SU-DHL-6 (cell line): Measurements from ENCODE around the gene CLSTN2.

Experiments
- H2AFZ ChIP-seq: fragments of 200-600 bp; sonication (generic); 2 replicates; pipeline ENCODE4 v1.6.1; 2014; ENCODE audit warnings: low read depth, mild to moderate bottlenecking, moderate library complexity, mixed read lengths, antibody characterized with exemption, low read length; ENCODE audit not compliant: severe bottlenecking
- H3F3A ChIP-seq: fragments of 200-600 bp; shearing (Covaris generic); 2 replicates; pipeline ENCODE4 v1.6.0; 2016; ENCODE audit warnings: antibody characterized with exemption, mild to moderate bottlenecking; ENCODE audit not compliant: insufficient read depth
- H3K27ac ChIP-seq: fragments of 200-600 bp; sonication (generic); 2 replicates; pipeline ENCODE4 v1.5.1; 2016; ENCODE audit warnings: low read depth, mild to moderate bottlenecking, low read length, moderate library complexity, mixed read lengths
- H3K27me3 ChIP-seq: fragments of 200-600 bp; sonication (generic), shearing (Covaris generic); 2 replicates; pipeline ENCODE4 v1.6.0; 2014; ENCODE audit warnings: mild to moderate bottlenecking, low read length
- H3K36me3 ChIP-seq: fragments of 200-600 bp; sonication (generic); 2 replicates; pipeline ENCODE4 v1.6.1; 2014; ENCODE audit warnings: mild to moderate bottlenecking, low read length, mixed read lengths
- H3K4me2 ChIP-seq: fragments of 300-600, 200-600 bp; shearing (Covaris generic), sonication (generic); 2 replicates; pipeline ENCODE4 v1.6.0; 2014; ENCODE audit warnings: low read length, low read depth, mild to moderate bottlenecking; ENCODE audit not compliant: poor library complexity, severe bottlenecking
- H3K4me3 ChIP-seq: fragments of 200-600 bp; sonication (generic); 2 replicates; pipeline ENCODE4 v1.5.1; 2014; ENCODE audit warnings: antibody characterized with exemption, low read length, mild to moderate bottlenecking, mixed read lengths; ENCODE audit not compliant: insufficient read depth, poor library complexity, severe bottlenecking
- H3K79me2 ChIP-seq: fragments of 200-600 bp; sonication (generic); 2 replicates; pipeline ENCODE4 v1.6.1; 2014; ENCODE audit warnings: mild to moderate bottlenecking, low read length, moderate library complexity; ENCODE audit not compliant: insufficient read depth
- H3K9ac ChIP-seq: fragments of 200-600 bp; sonication (generic); 2 replicates; pipeline ENCODE4 v1.7.0; 2014; ENCODE audit warnings: mild to moderate bottlenecking, low read length
- H3K9me2 ChIP-seq: fragments of 200-600 bp; sonication (generic); replicated peaks from 2 replicates; pipeline ENCODE4 v1.6.1; 2014; ENCODE audit warnings: low read length; ENCODE audit not compliant: insufficient read depth
- H3K9me3 ChIP-seq: fragments of 200-600 bp; sonication (generic); 2 replicates; pipeline ENCODE4 v1.6.1; 2014; ENCODE audit warnings: low read length, mixed read lengths; ENCODE audit not compliant: insufficient read depth
- H4K20me1 ChIP-seq: fragments of 200-600 bp; sonication (generic); 2 replicates; pipeline ENCODE4 v1.6.1; 2014; ENCODE audit warnings: low read depth, mild to moderate bottlenecking, antibody characterized with exemption, low read length, moderate library complexity, mixed read lengths
- CTCF ChIP-seq: fragments of 200-600 bp; sonication (generic); IDR thresholded peaks from one replicate; pipeline ENCODE4 v1.5.1; 2017; ENCODE audit warnings: antibody characterized with exemption, mild to moderate bottlenecking, low read length, moderate library complexity; ENCODE audit not compliant: insufficient read depth, poor library complexity, severe bottlenecking
- EZH2phosphoT487 ChIP-seq: fragments of 200-600 bp; sonication (generic), shearing (Covaris generic); conservative IDR thresholded peaks from 2 replicates; pipeline ENCODE4 v1.6.1; 2018; ENCODE audit warnings: mild to moderate bottlenecking, antibody characterized with exemption, low read length, moderate library complexity, mixed read lengths

Gene CLSTN2

GRCh38 chr3:140529096-140529495 is 594.1 kb downstream of the CLSTN2 start:
- no peaks in the 10 kb centered on the region for H3K9me3 ChIP-seq
- no peaks in the 10 kb centered on the region for H3K9me2 ChIP-seq
- no peaks in the 10 kb centered on the region for H4K20me1 ChIP-seq
- H2AFZ ChIP-seq, result no peak overlapping the region
- TF ChIP-seq EZH2phosphoT487 (no peak), CTCF (no peak)
- H3F3A ChIP-seq, result no peaks in the 10 kb centered on the region
- H3K36me3 ChIP-seq, result no peaks in the 10 kb centered on the region
- no peak overlapping the region for H3K4me3 ChIP-seq
- H3K79me2 ChIP-seq, result no peaks in the 10 kb centered on the region
- no peak overlapping the region for H3K27ac ChIP-seq
- H3K4me2 ChIP-seq, result no peak overlapping the region
- no peak overlapping the region for H3K9ac ChIP-seq
- H3K27me3 ChIP-seq, result no peaks in the 10 kb centered on the region

DNA sequence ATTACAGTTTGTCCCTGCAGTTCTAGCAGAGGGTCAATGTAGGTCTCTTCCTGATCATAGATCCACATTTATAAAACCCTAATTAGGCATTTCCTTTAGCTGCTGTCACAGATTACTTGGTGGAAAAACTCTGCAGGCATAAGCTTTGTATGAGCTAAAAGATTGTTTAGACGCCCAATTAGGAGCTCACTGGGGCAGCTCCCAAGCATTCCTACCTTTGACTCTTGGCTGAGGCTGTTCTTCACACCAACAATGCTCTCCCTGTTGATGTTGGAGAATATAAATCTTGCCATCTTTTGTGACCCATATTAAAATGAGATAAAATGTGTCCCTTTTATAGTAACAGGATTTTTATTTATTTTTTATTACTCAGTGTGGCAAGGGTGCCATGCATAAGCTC is 594.6 kb downstream of the CLSTN2 start:
- H3K27ac ChIP-seq, result no peak overlapping the region
- no peak overlapping the region for H3K9ac ChIP-seq

DNA sequence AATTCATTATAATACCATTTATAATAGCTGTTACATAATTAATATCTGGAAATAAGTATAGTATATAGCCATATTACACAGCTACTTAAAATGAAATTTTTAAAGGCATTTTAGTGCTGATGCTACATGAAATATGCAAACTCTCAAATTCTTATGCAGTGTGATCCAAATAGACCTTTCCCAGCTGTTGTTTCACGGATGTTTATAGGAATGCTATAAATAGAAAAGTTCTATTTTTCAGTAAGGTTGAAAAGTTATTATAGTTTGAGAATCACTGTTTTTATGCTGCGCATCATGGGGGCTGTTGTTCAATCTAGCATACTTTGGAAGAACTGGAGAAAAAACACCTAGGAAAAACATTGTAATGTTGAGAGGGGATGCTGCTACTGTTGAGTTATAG is 595.1 kb downstream of the CLSTN2 start:
- H3K4me3 ChIP-seq, result no peak overlapping the region

More for the DNA sequence above, 594.6 kb downstream of the CLSTN2 start:
- Histone ChIP-seq H3K4me3 (no peak overlapping the region), H3K79me2 (no peaks in the 10 kb centered on the region), H3K9me3 (no peaks in the 10 kb centered on the region), H4K20me1 (no peaks in the 10 kb centered on the region), H3K9me2 (no peaks in the 10 kb centered on the region), H3K27me3 (no peaks in the 10 kb centered on the region), H3K36me3 (no peaks in the 10 kb centered on the region), H2AFZ (no peak overlapping the region), H3K4me2 (no peak overlapping the region), H3F3A (no peaks in the 10 kb centered on the region)
- TF ChIP-seq EZH2phosphoT487 (no peak), CTCF (no peak)

More for the DNA sequence above, 595.1 kb downstream of the CLSTN2 start:
- H3K4me2 ChIP-seq, result no peak overlapping the region
- H4K20me1 ChIP-seq, result no peaks in the 10 kb centered on the region
- no peak overlapping the region for H3K27ac ChIP-seq
- H3K36me3 ChIP-seq, result no peaks in the 10 kb centered on the region
- no peaks in the 10 kb centered on the region for H3K9me2 ChIP-seq
- TF ChIP-seq EZH2phosphoT487 (no peak), CTCF (no peak)
- no peaks in the 10 kb centered on the region for H3K79me2 ChIP-seq
- no peaks in the 10 kb centered on the region for H3K27me3 ChIP-seq
- H3K9ac ChIP-seq, result no peak overlapping the region
- H2AFZ ChIP-seq, result no peak overlapping the region
- no peaks in the 10 kb centered on the region for H3F3A ChIP-seq
- no peaks in the 10 kb centered on the region for H3K9me3 ChIP-seq
